Nephron (organoid): ENCODE results near the gene SNX30.

ENCODE experiments used
- H3K27ac Mint-ChIP-seq, 3 experiments: 2 replicates each; pipeline ENCODE4 v1.8.0; 2020; ENCODE audit warnings: mixed read lengths in 3 of 3, mild to moderate bottlenecking in 2 of 3, moderate library complexity in 1 of 3
- H3K27me3 Mint-ChIP-seq: 2 replicates; pipeline ENCODE4 v1.8.0; 2021; ENCODE audit warnings: low read depth, mild to moderate bottlenecking, moderate library complexity, mixed read lengths
- H3K36me3 Mint-ChIP-seq: 2 replicates; pipeline ENCODE4 v1.8.0; 2020; ENCODE audit warnings: low read depth, mixed read lengths
- H3K4me1 Mint-ChIP-seq: 2 replicates; pipeline ENCODE4 v1.8.0; 2020; ENCODE audit warnings: mixed read lengths
- H3K4me3 Mint-ChIP-seq, 3 experiments: 2 replicates each; pipeline ENCODE4 v1.8.0; 2020; ENCODE audit warnings: mild to moderate bottlenecking in 3 of 3, mixed read lengths in 3 of 3, moderate library complexity in 2 of 3
- H3K9me3 Mint-ChIP-seq: 2 replicates; pipeline ENCODE4 v1.8.0; 2020; ENCODE audit warnings: mixed read lengths
- TF ChIP-seq, protein P1 (sequence below), 3 experiments: fragments of 200-600 bp; sonication (generic); IDR thresholded peaks; one replicate each; pipeline ENCODE4 v1.5.0; 2021; ENCODE audit warnings: antibody characterized with exemption in 3 of 3; ENCODE audit not compliant: unreplicated experiment in 3 of 3

The SNX30 gene

DNA sequence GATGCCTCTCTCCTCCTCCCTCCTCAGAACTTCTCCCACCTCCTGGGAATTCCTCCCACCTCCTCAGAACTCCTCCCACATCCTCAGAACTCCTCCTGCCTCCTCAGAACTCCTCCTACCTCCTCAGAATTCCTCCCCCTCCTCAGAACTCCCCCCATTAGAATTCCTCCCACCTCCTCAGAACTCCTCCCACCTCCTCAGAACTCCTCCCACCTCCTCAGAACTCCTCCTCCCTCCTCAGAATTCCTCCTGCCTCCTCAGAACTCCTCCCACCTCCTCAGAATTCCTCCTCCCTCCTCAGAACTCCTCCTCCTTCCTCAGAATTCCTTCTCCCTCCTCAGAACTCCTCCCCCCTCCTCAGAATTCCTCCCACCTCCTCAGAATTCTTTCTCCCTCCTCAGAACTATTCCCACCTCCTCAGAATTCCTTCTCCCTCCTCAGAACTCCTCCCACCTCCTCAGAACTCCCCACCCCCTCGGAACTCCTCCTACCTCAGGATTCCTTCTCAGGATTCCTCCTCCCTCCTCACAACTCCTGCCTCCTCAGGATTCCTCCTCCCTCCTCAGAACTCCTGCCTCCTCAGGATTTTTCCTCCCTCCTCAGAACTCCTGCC is 116.2 kb downstream of the SNX30 start:
- Mint-ChIP-seq H3K4me3 (no peak overlapping the region), H3K27me3 (no peaks in the 10 kb centered on the region), H3K36me3 (peaks cover 45% of the 10 kb centered on the region)

GRCh38 chr9:112867275-112867991 is 116.9 kb downstream of the SNX30 start:
- peak overlapping the region; percentile 63 to 89 (median 76) for H3K27ac Mint-ChIP-seq
- H3K36me3 Mint-ChIP-seq, result peaks cover 45% of the 10 kb centered on the region
- TF ChIP-seq, protein P1, sequence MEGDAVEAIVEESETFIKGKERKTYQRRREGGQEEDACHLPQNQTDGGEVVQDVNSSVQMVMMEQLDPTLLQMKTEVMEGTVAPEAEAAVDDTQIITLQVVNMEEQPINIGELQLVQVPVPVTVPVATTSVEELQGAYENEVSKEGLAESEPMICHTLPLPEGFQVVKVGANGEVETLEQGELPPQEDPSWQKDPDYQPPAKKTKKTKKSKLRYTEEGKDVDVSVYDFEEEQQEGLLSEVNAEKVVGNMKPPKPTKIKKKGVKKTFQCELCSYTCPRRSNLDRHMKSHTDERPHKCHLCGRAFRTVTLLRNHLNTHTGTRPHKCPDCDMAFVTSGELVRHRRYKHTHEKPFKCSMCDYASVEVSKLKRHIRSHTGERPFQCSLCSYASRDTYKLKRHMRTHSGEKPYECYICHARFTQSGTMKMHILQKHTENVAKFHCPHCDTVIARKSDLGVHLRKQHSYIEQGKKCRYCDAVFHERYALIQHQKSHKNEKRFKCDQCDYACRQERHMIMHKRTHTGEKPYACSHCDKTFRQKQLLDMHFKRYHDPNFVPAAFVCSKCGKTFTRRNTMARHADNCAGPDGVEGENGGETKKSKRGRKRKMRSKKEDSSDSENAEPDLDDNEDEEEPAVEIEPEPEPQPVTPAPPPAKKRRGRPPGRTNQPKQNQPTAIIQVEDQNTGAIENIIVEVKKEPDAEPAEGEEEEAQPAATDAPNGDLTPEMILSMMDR (IDR thresholded peaks at IDR 0.05; ENCODE audit: unreplicated experiment in 3 of 3), result no peak
- H3K4me1 Mint-ChIP-seq, result peaks cover 41% of the 10 kb centered on the region
- H3K27me3 Mint-ChIP-seq, result no peaks in the 10 kb centered on the region
- peak overlapping the region in 1 of 3 experiments; percentile 5 for H3K4me3 Mint-ChIP-seq
- no peaks in the 10 kb centered on the region for H3K9me3 Mint-ChIP-seq

More for the DNA sequence above, 116.2 kb downstream of the SNX30 start:
- TF ChIP-seq, protein P1 (IDR thresholded peaks at IDR 0.05; ENCODE audit: unreplicated experiment in 3 of 3), result no peak
- no peaks in the 10 kb centered on the region for H3K9me3 Mint-ChIP-seq
- H3K27ac Mint-ChIP-seq, result peak overlapping the region in 1 of 3 experiments; percentile 76
- peaks cover 41% of the 10 kb centered on the region for H3K4me1 Mint-ChIP-seq

- peaks cover 44% of the 10 kb centered on the region for H3K36me3 Mint-ChIP-seq
- H3K27ac Mint-ChIP-seq, result peak overlapping the region; percentile 63 to 89 (median 76)
- H3K27me3 Mint-ChIP-seq, result no peaks in the 10 kb centered on the region
- peak overlapping the region in 1 of 3 experiments; percentile 22 for H3K4me3 Mint-ChIP-seq
- peaks cover 41% of the 10 kb centered on the region for H3K4me1 Mint-ChIP-seq
- TF ChIP-seq, protein P1 (IDR thresholded peaks at IDR 0.05; ENCODE audit: unreplicated experiment in 3 of 3), result no peak
- no peaks in the 10 kb centered on the region for H3K9me3 Mint-ChIP-seq
These were observed 117.9 kb downstream of the SNX30 start for GRCh38 chr9:112868461-112868860.

GRCh38 chr9:112869041-112869529 is 118.5 kb downstream of the SNX30 start:
- Mint-ChIP-seq H3K4me3 (peak overlapping the region in 1 of 3 experiments; percentile 20), H3K27me3 (no peaks in the 10 kb centered on the region), H3K36me3 (peaks cover 38% of the 10 kb centered on the region), H3K27ac (peak overlapping the region; percentile 63 to 89 (median 76)), H3K4me1 (peaks cover 41% of the 10 kb centered on the region), H3K9me3 (no peaks in the 10 kb centered on the region)
- TF ChIP-seq, protein P1 (IDR thresholded peaks at IDR 0.05; ENCODE audit: unreplicated experiment in 3 of 3), result no peak

DNA sequence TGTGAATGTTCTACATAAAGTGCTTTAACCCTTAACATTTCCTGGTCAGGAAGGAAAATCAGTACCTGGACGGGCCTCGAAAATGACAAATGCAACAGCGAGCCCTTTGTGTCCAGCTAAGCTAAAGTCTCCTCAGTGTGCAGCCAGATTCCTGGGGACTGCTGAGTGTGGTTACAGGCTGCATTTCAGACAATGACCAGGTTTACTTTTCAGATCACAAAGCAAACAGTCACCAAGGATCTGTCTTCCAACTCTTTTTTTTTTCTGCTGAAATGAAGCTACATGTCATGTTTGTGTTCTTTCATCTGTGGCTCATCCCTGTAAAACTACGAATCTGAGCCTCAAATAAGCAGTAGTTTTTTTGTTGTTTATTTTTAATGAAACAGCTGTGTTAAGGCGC is 119.4 kb downstream of the SNX30 start:
- Mint-ChIP-seq H3K27me3 (no peaks in the 10 kb centered on the region), H3K9me3 (no peaks in the 10 kb centered on the region), H3K4me1 (peaks cover 41% of the 10 kb centered on the region), H3K36me3 (peaks cover 35% of the 10 kb centered on the region), H3K27ac (peak overlapping the region; percentile 63 to 89 (median 76)), H3K4me3 (no peak overlapping the region)
- TF ChIP-seq, protein P1 (IDR thresholded peaks at IDR 0.05; ENCODE audit: unreplicated experiment in 3 of 3), result no peak
